Measurements from ENCODE around the gene C19orf44.
"Not testable (repeated sequence)": the region's sequence is repeated elsewhere in the genome, so short reads cannot be mapped to it uniquely, and the experiment has no call there.

The C19orf44 gene

DNA sequence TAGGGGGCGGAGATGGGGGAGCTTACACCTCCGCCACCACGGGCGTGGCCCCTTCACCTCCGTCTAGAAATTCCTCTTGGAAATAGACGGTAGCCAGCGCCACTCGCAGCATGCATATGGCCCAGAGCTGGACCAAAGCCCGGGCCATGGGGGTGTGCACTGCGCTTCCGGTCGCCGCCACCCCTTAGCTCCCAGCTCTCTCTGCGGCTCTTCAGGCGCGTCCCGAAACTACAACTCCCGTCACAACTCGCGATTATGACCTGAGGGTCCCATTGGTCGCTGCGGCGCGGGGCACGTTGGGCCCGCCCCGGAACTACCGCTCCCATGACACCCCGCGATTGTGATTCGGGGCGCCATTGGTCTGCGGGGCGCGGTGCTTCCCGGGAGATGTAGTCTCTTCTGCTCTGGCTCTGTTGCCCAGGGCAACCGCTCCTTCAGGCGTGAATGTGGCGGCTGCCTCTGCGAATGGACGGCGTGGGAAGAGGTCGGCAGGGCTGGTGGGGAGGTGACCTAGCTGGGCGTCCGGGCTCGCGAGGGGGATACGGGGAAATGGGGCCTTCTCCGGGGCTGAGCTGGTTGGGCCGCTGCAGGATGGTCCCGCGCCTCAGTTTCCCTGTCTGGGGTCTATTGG, at the start of gene C19orf44, which contains the start of gene CALR3:
C19orf44 (plus strand) TSS at position 413 of the 631 bp plus-strand sequence. CDS start 4,399 bp downstream, outside the sequence.
CALR3 (minus strand) TSS at position 186 of the 631 bp plus-strand sequence; CDS start at position 148, 38 bp downstream.
- in situ Hi-C loops (cut with HindIII; ENCODE audit: low pct_ligation_motif_present, low pct_unique_long_range_greater_than_20kb, low sequenced_read_pairs): no loop called here
- peak; percentile 98 for DNase-seq

DNA sequence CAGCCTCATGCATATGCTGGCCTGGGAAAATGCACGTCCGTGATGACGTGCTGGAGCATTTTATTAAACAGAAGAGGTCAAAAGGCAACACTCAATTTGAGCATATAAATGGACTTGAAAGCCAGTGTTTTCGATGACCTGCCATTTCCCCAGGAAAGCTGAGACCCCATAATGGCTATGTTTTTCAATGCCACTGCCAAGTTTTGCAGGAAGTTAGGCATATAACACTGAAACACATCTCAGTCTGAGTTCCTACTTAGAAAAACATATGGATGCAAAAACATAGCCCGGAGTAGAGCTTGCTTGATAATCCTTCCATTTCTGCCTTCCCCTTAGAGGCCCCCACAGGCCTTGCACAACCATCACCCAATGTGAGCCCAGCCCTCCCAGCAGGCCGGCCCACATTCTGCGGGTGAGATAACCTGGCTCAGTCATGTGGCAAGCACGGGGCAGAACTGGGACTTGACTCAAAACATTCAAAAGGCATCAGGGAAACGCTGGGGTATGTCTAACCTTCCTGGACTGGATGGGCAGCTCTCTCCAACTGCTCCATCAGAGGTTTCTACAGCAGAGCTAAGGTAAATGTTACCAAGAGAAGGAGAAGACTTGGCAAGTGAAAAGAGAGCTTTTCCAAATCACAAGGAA, 49.3 kb upstream of the C19orf44 start:
- in situ Hi-C loops (cut with HindIII; ENCODE audit: low pct_ligation_motif_present, low pct_unique_long_range_greater_than_20kb, low sequenced_read_pairs): no loop called here
- DNase-seq: peak; percentile 83

DNA sequence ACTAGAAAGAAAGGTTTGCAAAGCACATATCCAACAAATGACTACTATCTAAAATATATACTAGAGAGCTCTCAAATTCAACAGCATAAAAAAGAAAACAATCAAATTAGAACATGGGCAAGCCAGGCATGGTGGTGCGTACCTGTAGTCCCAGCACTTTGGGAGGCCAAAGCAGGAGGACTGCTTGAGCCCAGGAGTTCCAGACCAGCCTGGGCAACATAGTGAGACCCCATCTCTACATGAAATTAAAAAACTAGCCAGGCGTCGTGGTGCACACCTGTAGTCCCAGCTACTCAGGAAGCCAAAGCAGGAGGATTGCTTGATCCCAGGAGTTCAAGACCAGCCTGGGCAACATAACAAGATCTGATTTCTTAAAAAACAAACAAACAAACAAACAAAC, 47.3 kb upstream of the C19orf44 start:
- in situ Hi-C loops (cut with HindIII; ENCODE audit: low pct_ligation_motif_present, low pct_unique_long_range_greater_than_20kb, low sequenced_read_pairs); DNase-seq: not testable (repeated sequence)

DNA sequence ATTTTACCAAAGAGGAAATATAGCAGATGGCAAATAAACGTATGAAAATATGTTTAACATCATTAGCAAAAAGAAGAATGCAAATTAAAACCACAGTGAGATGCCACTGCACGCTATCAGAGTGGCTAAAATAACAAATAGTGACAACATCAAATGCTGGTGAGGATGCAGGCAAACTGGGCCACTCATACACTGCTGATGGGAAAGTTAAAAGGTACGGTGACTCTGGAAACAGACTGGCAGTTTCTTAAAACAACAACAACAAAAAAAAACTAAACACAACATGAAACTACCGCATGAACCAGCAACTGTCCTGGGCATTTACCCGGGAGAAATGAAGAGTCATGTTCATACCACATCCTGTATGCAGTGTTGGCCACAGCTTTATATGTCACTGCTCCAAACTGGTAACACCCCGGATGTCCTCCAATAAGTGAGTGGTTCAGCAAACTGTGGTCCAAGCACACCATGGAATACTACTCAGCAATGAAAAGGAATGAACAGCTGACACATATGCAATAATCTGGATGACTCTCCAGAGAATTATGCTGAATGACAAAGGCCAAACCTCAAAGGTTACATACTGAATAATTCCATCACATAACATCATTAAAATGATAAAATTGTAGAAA, 46.7 kb upstream of the C19orf44 start:
- DNase-seq: no peak
- in situ Hi-C loops (cut with HindIII; ENCODE audit: low pct_ligation_motif_present, low pct_unique_long_range_greater_than_20kb, low sequenced_read_pairs): no loop called here

DNA sequence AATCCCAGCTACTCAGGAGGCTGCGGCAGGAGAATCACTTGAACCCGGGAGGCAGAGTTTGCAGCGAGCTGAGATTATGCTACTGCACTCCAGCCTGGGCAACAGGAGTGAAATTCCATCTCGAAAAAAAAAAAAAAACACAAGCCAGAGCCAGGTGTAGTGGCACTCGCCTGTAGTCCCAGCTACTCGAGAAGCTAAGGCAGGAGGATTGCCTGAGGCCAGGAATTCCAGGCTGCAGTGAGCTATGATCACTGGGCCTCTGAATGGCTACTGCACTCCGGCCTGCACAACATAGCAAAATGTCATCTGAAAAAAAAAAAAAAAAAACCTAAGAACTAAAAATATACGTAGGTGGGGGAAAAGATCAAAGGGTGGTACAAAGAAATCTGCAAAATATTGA, 43.9 kb upstream of the C19orf44 start:
- in situ Hi-C loops (cut with HindIII; ENCODE audit: low pct_ligation_motif_present, low pct_unique_long_range_greater_than_20kb, low sequenced_read_pairs): no loop called here
- no peak for DNase-seq

DNA sequence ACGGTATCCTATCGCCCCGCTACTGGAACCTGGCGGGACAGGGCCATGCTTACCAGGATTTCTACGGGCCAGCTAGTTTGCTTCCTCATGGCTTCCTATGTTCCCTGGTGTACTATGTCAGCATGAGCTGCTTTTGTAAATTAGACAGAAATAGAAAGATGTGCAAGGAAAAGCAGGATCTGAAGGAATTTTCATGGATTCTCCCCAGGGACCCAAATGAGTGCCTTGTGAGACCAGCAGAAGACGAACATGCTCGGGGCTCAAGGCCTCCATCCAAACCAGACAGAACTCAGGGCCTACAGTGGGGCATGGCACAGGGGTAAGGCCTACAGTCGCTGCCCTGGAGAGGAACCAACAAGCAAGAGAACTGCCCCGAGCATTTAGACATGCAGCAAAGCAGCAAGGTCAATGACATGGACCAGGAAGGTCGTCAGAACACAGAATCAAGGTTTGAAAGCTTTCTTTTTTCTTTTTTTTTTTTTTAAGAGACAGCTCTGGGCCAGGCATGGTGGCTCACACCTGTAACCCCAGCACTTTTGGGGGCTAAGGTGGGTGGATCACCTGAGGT, 41.8 kb upstream of the C19orf44 start:
- in situ Hi-C loops (cut with HindIII; ENCODE audit: low pct_ligation_motif_present, low pct_unique_long_range_greater_than_20kb, low sequenced_read_pairs): no loop called here
- DNase-seq: no peak

DNA sequence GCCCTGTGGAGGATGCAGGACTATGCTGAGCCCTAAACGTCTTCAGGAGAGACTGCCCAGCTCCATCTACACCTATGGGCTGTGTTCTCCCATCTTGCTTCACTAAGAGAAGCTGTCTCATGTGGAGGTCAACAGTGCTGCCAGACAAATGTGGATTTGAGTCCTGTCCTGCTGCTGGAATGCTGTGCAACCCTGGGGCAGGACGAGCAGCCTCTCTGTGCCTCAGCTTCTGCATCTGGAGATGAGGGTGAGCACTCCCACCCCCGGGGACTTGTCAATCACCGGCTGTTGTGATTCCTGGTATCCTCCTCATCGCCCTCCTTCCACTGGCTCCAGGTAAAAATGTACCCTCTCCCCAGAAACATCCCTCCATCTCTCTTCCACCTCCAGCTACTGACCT, 40.7 kb upstream of the C19orf44 start:
- in situ Hi-C loops (cut with HindIII; ENCODE audit: low pct_ligation_motif_present, low pct_unique_long_range_greater_than_20kb, low sequenced_read_pairs): no loop called here

DNA sequence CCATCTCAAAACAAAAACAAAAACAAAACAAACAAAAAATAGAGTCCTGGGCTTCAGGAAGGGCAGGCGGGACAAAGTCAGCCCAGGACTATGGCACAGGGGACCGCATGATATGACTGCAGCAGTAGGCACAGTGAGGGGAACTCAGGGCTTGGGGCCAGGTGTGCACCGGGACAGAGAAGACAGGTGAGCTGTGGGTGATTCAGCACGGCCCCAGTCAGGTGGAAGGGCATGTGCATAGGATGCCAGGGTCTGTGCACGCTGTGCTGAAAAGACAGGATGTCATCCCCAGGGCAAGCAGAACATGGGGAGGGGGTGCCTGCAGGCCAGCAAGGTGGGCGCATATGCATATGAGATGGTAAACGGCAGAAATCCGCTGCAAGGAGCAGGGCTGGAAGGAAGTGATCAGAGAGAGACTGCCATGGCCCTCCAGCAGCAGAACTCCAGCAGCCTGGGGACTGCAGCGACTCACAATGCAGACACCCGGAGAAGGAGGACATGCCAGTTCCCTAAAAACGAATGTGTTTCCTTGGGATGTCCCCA, 39.5 kb upstream of the C19orf44 start:
- no peak for DNase-seq
- in situ Hi-C loops (cut with HindIII; ENCODE audit: low pct_ligation_motif_present, low pct_unique_long_range_greater_than_20kb, low sequenced_read_pairs): no loop called here

More for the DNA sequence above, 40.7 kb upstream of the C19orf44 start:
- no peak for DNase-seq

DNA sequence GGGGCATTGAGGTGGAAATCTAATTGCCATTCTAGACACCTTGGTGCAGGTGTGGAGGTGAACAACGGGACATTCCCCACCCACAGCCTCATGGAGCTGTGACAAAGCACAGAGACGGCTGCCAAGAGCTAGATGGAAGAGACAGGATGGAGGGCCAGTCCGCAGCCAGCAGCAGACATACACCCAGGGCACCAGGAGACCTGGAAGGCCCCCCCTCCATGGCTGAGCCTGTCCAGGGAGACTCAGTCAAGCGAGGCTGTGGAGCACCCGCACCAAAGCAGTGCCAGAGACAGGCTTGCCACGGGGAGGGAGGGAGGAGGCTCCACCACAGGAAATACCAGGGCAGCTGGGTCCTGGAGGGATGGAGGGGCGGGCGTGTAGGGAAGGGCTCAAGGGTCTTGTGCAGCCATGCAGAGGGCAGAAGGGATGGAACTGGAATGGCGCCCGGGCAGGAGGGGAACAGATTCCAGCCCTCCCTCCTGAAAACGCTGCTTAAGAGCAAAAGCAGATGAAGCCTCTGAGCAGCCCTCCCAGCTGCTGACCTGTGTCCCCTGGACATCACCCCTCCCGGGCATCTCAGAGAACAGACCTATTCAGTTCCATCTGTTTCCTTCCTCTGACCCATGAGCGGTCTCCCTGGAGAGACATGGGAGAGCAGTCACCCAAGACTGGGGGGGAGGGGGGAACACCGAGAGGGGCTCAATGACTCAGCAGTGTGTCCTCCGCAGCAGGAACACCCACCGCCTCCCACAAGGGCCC, 38.8 kb upstream of the C19orf44 start:
- in situ Hi-C loops (cut with HindIII; ENCODE audit: low pct_ligation_motif_present, low pct_unique_long_range_greater_than_20kb, low sequenced_read_pairs): no loop called here
- peak; percentile 93 for DNase-seq

DNA sequence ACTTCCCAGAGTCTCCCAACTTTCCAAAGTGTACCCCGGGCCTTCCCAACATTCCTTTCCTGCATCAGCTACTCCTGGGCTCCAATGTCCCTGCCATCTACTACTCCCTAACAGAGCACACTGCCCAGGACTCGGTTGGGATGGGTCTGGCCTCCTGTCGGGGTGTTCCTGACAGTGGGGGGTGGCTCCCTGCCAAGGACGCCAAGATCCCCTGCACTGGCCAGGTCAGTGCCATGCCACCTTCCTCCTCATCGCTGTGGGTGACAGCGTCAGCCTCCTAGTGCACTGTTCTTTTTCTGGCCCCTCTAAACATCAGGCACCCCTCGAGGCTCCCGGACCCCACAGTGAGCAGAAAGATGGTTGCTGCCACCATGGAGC, 38.3 kb upstream of the C19orf44 start:
- no peak for DNase-seq
- in situ Hi-C loops (cut with HindIII; ENCODE audit: low pct_ligation_motif_present, low pct_unique_long_range_greater_than_20kb, low sequenced_read_pairs): no loop called here

DNA sequence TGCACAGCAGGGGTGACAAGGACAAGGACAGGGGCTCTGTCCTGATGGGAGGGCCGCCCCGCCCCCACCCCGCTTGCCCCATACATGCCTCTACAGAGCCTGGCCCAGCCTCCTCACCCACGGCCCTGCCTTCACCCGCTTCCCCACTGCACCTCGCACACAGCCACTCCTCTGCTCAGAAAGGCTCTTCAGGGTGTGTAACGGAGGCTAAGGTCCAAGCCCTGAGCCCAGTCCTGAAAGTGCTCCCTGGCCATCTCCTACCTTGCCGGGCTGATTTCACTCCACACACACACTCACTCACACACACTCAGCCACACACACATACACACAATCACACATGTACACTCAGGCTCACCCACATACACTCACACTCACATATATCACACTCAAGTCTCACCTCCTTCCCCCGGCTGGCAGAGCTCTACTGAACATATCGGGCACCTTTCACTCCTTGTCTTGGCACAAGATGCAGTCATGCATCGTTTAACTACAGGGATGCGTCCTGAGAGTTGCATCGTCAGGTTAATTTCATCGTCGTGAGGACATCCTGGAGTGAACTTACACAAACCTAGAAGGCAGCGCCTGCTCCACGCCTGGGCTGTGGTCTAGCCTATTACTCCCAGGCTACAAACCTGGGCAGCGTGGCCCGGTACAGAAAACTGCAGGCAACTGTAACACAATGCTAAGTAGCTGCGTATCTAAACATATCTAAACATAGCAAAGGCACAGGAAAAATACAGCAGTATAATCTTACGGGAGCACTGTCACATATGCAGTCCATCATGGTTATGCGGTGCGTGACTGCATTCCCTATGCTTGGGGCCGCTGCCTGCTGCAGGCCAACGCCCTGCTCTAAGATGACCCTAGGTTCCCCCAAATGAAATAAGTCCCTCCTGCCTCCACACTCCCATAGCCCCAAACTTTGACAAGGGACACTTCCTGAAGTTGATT, 37.5 kb upstream of the C19orf44 start:
- in situ Hi-C loops (cut with HindIII; ENCODE audit: low pct_ligation_motif_present, low pct_unique_long_range_greater_than_20kb, low sequenced_read_pairs): no loop called here
- peak; percentile 59 for DNase-seq

DNA sequence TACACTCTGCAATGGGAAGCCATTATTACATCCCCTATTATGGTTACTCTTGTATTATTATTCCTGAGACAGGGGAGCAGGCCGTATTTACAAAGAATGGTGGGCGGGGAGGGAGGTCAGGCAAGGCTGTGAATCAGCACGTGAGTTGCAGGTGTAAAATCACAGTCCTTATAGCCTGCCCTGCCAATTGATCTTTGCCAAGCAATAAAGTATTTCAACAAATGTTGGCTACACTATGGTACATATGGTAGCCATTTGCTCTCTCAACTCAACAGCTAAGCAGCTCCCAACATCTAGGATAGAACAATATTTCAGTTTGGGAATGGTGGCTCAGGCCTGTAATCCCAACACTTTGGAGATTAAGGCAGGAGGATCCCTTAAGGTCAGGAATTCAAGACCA, 36.5 kb upstream of the C19orf44 start:
- DNase-seq: no peak

DNA sequence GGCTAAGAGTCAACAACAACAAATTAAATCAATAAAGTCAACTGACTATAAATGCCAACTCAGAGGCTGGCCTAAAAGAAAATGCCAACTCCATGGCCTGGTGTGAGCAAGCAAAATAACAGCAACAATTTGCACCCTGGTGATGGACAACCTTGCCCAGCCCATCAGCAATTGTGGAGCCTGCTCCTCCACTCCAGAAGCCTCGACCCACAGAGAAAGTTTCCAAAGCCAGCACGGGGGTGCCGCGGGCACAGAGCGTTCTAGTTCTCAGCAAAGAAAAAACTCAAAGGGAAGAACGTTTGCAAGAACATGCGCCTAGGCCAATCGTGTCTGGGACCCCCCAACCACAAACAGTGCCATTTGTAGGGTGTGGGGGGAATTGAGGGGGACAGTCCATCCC, 35.7 kb upstream of the C19orf44 start:
- DNase-seq: no peak
- in situ Hi-C loops (cut with HindIII; ENCODE audit: low pct_ligation_motif_present, low pct_unique_long_range_greater_than_20kb, low sequenced_read_pairs): no loop called here

More for the DNA sequence above, 36.5 kb upstream of the C19orf44 start:
- in situ Hi-C loops (cut with HindIII; ENCODE audit: low pct_ligation_motif_present, low pct_unique_long_range_greater_than_20kb, low sequenced_read_pairs): no loop called here

DNA sequence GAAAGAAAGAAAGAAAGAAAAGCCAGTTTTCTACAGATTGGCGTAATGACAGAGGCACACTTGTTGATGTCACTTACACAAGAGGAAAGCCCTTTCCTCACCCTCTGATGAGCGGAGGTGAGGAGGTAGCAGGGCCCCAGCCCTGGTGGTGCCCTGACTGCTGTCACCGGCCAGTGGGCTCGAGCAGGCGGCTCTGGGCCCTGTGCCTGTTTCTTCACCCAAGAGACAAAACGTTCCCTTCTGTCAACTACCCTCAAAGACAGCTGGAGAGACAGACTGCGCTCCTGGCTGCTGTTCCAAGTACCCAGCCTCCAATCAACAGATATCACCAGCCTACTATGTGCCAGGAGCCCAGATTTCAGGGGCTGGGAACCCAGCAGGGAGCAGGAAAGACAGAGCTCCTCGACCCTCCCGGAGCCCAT, 34.6 kb upstream of the C19orf44 start:
- DNase-seq: no peak
- in situ Hi-C loops (cut with HindIII; ENCODE audit: low pct_ligation_motif_present, low pct_unique_long_range_greater_than_20kb, low sequenced_read_pairs): no loop called here

DNA sequence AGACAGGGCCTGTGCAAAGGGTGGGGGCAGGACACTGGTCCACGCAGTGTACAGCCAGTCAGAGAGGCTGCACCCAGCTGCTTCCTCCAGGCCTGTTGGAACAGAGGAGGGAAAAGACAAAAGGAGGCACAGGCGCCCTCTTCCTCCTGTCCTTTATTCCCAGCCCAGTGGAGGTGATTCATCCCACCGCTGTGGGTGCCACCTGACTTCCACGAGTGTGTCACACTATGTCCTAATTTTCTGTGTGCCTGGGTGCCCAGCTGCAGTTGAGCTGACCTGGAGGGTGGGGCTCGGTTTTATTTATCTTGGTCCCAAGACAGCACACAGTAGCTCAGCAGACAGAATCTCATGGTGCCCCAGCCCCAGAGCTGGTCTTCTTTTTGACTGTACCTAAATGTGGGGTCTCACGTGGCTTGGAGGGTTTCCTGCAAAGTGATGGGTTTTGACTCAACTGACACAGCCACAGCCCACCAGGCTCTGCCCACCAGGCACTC, 33.4 kb upstream of the C19orf44 start:
- peak; percentile 19 for DNase-seq
- in situ Hi-C loops (cut with HindIII; ENCODE audit: low pct_ligation_motif_present, low pct_unique_long_range_greater_than_20kb, low sequenced_read_pairs): no loop called here

DNA sequence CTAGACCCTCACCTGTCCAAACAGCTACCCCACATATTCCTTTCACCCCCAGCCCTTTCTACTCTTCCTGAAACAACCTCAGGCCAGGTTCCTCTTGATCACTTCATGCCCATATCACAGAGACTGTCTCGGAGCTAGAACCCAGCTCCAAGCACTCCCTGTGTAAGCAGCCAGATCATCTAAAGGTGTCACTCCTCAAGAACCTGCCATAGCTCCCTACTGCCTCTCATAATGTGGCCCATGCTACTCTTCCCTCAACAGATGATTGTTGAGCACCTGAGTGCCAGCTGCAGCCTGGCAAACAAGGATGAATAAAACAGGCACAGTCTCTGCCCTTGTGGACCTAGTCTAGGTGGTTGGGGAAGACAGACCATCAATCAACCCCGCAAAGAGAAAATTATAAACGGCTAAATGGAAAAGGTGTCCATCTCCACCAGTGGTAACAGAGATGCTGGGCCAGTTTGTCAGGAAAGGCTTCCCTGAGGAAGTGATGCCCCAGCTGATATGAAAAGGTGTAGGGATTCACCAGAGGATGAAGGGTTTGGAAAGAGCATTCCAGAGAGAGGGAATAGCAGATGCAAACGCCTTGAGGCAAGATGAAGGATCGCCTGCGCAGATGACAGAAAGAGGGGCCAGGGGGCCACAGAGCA, 32.7 kb upstream of the C19orf44 start:
- DNase-seq: no peak

DNA sequence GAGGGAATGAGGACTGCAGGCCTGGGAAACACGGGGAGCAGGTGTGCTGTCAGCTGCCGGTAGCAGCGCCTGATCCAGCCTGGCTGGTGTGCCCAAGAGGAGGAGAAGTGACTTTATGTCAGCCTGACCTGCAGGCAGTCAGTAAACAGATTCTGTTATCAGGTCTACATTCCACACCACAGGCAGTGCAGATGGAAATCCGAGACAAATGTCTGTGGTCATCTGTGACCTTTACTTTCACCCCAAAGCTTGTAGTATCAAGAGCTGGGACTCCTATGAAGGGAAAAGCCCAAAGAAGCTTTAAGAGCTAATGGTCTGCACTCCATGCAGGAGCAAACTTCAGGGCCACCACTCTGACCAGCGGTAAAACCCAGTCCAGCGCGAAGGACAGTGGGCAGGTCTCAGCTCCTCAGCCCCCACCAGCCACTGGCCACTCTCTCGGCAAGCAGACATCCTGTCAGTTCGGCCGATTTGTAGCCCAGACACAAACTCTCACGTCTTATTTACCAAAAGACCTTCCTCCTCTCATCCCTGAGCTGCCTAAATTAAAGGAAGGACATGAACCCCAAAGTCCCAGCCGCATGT, 32.1 kb upstream of the C19orf44 start:
- in situ Hi-C loops (cut with HindIII; ENCODE audit: low pct_ligation_motif_present, low pct_unique_long_range_greater_than_20kb, low sequenced_read_pairs): no loop called here
- no peak for DNase-seq

More for the DNA sequence above, 32.7 kb upstream of the C19orf44 start:
- in situ Hi-C loops (cut with HindIII; ENCODE audit: low pct_ligation_motif_present, low pct_unique_long_range_greater_than_20kb, low sequenced_read_pairs): no loop called here
